HUDEP-2 (cell line): ENCODE measurements around the gene ZMYM2.

ENCODE experiments used
- DNase-seq, 76 experiments: peaks; one replicate each; lab custom pipeline; 2025; ENCODE audit not compliant: unreplicated experiment in 76 of 76; lab: John Stamatoyannopoulos, UW

The ZMYM2 gene

GRCh38 chr13:20130652-20131051 is 172.1 kb downstream of the ZMYM2 start:
- no peak for DNase-seq

DNA sequence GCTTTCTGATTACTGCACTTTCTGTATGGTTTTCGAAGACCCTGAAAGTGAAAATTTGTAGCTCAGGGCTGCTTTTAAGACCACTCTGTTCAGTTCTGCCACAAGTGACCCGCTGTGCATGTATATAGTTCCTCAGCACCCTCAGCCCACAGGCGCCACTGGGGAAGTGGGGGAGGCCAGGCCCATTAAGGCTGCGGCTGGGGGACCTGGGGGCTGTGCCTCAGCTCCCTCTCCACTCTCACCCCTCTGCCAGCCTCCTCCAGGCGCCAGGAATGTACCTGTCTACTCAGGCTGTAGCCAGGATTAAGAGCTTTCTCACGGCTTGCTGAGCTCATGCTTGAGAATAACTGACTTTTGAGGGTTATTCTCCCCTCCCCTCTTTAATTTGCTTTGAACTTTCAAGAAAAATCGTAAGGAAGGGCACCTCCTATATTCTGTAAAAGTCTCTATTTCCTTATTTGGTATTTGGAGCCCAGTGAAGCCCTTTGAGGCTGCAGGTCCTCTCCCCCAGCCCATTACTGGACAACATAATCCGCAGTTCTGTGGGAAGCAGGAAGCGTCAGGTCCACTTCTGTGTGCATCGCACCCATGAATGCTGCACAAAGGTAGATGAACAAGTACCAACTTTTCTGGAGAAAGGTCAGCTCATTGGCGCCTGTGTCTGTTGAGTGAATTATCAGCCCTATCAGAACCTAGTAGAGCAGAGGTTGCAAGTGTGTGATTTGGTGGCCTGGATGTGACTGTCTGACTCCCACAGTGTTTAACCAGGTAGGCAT is 172.7 kb downstream of the ZMYM2 start:
- no peak for DNase-seq

DNA sequence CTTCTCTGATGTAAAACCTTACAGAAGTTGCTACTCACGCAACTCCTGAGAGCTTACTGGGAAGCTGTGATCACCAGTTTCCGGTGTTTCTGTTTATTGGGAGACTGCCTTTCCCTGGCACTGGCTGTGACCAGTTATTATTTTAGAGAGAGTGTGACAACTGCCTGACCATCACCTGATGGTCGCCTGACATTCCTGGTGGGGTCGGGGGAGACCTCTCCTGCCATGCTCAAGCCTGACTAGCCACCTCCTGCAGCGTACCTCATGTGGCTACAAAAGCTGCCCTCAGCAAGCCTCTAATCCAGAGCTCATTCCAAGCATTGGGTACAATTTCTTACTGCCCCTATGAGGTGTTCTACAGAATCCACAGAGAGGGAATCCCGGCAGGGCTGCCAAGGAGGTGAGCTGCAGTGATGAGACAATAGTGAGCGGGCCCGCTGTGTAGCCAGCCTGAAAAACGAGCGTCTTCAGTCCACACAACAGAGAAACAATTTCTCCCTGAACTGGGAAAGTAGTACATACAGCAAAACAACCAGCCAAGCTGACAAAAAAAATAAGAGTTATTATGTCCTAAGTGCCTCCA is 173.6 kb downstream of the ZMYM2 start:
- DNase-seq, result no peak

DNA sequence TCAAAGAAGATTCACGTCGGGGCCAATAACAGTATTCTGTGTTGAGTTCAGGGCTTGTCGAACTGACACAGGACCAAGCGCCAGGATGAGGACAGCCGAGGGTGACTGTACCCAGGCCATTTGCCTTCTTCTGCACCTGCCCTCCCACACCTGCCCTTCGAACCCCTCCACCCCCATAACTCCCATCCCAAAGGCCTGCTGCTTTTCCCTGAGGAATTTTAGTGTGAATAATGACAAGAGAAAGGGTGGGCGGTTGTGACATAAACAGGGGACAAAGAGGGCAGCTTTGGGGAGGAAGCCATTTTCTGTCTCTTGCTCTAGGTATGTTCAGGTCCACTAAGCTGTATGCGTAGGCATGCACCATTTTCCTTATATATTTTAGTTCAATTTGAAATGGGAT is 176.2 kb downstream of the ZMYM2 start:
- no peak for DNase-seq

GRCh38 chr13:20136781-20137703 is 178.5 kb downstream of the ZMYM2 start:
- peak in 5 of 76 experiments; percentile 9 to 29 (median 16) for DNase-seq

DNA sequence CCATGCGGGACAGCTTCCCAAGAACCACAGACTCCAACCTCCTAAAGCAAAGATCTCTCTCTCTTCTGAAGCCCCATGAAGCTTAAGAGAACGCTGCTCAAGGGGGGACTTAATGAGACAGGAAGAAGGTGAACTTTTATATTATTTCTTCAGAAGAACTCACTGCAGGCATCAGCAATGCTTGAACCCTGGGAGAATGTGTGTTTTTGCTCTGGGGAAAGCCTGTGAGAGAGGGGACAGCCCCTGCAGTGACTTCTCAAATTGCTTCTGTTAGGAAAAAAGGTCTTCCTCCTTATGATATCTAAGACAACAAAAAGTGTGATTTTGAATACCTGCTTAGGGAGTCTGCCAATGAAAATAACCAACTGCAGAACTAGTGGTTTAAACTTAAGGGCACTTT is 179.3 kb downstream of the ZMYM2 start:
- no peak for DNase-seq

- no peak for DNase-seq
These were observed 182.0 kb downstream of the ZMYM2 start for GRCh38 chr13:20140487-20140886.
